ENCODE measurements around the gene MIDN. TPM values are rescaled to one million over a fixed set of nuclear protein-coding genes. Genes with fewer than 3 reads are reported as not detected.

The MIDN gene
- total and polyA plus RNA-seq, 2 donors (not counting 3 experiments of a cell fraction or from before 2014, with no cell fraction given), result 20.0 to 85.9 TPM

DNA sequence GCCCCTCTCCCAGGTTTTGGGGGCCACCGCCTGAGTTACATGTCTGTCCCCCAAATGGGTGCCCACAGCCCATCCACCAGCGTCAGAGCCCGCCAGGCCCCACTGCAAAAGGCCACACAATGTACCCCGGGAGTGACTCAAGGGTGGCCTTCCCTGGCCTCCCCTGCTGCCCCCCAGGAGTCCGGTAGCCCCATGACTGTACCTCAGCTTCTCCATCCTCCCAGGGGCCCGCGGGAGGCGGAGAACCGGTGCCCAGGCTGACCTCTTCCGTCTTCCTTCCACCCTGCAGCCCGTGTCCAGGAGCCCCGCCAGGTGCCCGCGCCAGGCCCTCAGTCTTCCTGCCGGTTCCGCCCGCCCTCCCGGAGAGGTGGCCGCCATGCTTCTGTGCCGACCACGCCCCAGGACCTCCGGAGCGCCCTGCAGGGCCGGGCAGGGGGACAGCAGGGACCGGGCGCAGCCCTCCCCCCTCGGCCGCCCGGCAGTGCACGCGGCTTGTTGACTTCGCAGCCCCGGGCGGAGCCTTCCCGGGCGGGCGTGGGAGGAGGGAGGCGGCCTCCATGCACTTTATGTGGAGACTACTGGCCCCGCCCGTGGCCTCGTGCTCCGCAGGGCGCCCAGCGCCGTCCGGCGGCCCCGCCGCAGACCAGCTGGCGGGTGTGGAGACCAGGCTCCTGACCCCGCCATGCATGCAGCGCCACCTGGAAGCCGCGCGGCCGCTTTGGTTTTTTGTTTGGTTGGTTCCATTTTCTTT lies 20.9 kb upstream of the MIDN start:
- CTCF ChIA-PET, result interaction anchor here (0.9 kb wide), 1 partner anchor 14 kb away, joined by 3 read pairs; no protein-coding TSS in a partner anchor

More for the DNA sequence above, 20.9 kb upstream of the MIDN start:
- FAIRE-seq, result no peak
- intact Hi-C loops (cut with micrococcal nuclease) (no loop called here), dilution Hi-C loops (cut with MboI; ENCODE audit: extremely low pct_ligation_motif_present, low sequenced_read_pairs) (no loop called here)
- Histone ChIP-seq H4K20me1 (replicated peaks; ENCODE audit: control insufficient read depth, extremely low read depth, insufficient read depth, low read length) (no peaks in the 10 kb centered on the region), H3K4me2 (ENCODE audit: insufficient read depth, low read length) (no peak overlapping the region), H3K79me2 (ENCODE audit: control insufficient read depth, insufficient read depth, low read length) (no peaks in the 10 kb centered on the region), H3K4me1 (ENCODE audit: control insufficient read depth, extremely low read depth, insufficient read depth, low read length) (peaks cover 2% of the 10 kb centered on the region), H3K9ac (replicated peaks; ENCODE audit: extremely low read depth, insufficient read depth, low read length) (no peak overlapping the region), H3K27ac (ENCODE audit: insufficient read depth, low read depth, low read length) (no peak overlapping the region), H3K27me3 (ENCODE audit: control insufficient read depth in 2 of 2, insufficient read depth in 2 of 2, low read length in 2 of 2) (no peaks in the 10 kb centered on the region), H2AFZ (ENCODE audit: low read depth, low read length) (no peak overlapping the region), H3K36me3 (ENCODE audit: control insufficient read depth in 2 of 2, extremely low read depth in 1 of 2, insufficient read depth in 2 of 2, low read length in 2 of 2) (peaks cover 5 to 15% of the 10 kb centered on the region in 2 experiments), H3K9me1 (replicated peaks; ENCODE audit: control insufficient read depth, extremely low read depth, insufficient read depth, low read length) (no peaks in the 10 kb centered on the region), H3K4me3 (replicated peaks in 1 of 3; ENCODE audit: insufficient read depth in 1 of 3, low read depth in 1 of 3, low read length in 3 of 3) (no peak overlapping the region), H3K9me3 (replicated peaks; ENCODE audit: control insufficient read depth, insufficient read depth, low read length) (no peaks in the 10 kb centered on the region)
- TF ChIP-seq POLR2A (IDR thresholded peaks at IDR 0.05; ENCODE audit: low read depth, low read length) (no peak), POLR2AphosphoS5 (IDR thresholded peaks at IDR 0.05; ENCODE audit: insufficient read depth, low read depth, low read length) (no peak), MYC (IDR thresholded peaks at IDR 0.05; ENCODE audit: low read depth, low read length) (no peak), FOS (IDR thresholded peaks at IDR 0.05; ENCODE audit: borderline replicate concordance, insufficient read depth, low read length) (no peak), JUN (IDR thresholded peaks at IDR 0.05; ENCODE audit: borderline replicate concordance, insufficient read depth, insufficient read length, low read depth) (no peak), GATA2 (IDR thresholded peaks at IDR 0.05; ENCODE audit: insufficient read depth, insufficient read length, low read depth, low read length) (no peak), EZH2 (IDR thresholded peaks at IDR 0.05; ENCODE audit: borderline replicate concordance, low read depth, low read length, severe bottlenecking) (no peak), CTCF (IDR thresholded peaks at IDR 0.05; ENCODE audit: extremely low read depth in 1 of 2, insufficient read depth in 1 of 2, low read depth in 1 of 2, low read length in 2 of 2) (no peak)
- TF ChIP-seq, protein P1, sequence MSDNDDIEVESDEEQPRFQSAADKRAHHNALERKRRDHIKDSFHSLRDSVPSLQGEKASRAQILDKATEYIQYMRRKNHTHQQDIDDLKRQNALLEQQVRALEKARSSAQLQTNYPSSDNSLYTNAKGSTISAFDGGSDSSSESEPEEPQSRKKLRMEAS (IDR thresholded peaks at IDR 0.05; ENCODE audit: insufficient read depth, insufficient read length), result no peak
- POLR2A ChIA-PET, result no interaction called here
- BruUV-seq (replicated peaks), result no TSS peak
- DNase-seq (ENCODE audit: low read depth, low spot score), result no peak

Measured in endothelial cell of umbilical vein (primary cell).